NCI-H460 (cell line): ENCODE measurements around the gene PKNOX2. TPM values are rescaled to one million over a fixed set of nuclear protein-coding genes. Genes with fewer than 3 reads are reported as not detected.
A peak's percentile ranks its signal among the peaks of the same experiment; 100 is the strongest.

Experiments
- DNase-seq: peaks from one replicate; pipeline ENCODE4 v3.0.0-alpha.2; 2016; ENCODE audit warnings: low read depth; ENCODE audit errors: extremely low read depth
- total RNA-seq: library from RNA; depleted of rRNA; stranded (reverse); fragments of >200 nt; shearing (Covaris generic); gene quantifications from 2 replicates; pipeline ENCODE4 v1.2.3, GENCODE V29; 2014

PKNOX2 gene
- total RNA-seq, 1 experiment from 2014 or later = not detected

DNA sequence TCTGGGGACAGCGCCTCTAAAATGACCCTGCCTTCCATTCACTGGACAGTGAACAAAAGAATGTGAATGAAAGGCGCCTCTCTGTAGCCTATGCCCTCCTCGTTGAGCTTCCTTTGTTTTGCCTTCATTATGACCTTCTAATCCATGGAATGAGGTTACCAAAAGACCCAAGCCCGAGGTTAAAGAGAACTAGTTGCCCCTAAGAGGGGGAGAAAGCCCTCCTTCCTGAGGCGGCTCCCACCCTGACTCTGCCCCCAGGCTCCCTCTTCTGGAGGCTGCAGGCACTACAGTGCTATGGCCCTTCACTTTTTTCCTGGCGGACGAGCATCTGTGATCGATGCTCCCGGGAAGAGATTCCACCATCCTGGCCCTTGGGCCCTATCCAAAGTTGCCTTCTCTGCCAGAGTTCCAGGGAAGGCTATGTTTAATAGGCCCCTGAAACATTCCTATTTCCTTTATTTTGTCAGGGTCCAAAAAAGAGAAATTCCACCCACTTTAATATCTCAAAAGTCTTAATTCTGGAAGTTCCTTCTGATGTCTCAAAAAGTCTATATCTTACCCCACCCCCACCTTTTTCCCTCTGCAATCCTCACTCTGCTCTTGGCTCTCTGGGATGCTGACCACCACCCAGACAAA lies 184.2 kb downstream of the PKNOX2 start:
- DNase-seq = peak; percentile 20

DNA sequence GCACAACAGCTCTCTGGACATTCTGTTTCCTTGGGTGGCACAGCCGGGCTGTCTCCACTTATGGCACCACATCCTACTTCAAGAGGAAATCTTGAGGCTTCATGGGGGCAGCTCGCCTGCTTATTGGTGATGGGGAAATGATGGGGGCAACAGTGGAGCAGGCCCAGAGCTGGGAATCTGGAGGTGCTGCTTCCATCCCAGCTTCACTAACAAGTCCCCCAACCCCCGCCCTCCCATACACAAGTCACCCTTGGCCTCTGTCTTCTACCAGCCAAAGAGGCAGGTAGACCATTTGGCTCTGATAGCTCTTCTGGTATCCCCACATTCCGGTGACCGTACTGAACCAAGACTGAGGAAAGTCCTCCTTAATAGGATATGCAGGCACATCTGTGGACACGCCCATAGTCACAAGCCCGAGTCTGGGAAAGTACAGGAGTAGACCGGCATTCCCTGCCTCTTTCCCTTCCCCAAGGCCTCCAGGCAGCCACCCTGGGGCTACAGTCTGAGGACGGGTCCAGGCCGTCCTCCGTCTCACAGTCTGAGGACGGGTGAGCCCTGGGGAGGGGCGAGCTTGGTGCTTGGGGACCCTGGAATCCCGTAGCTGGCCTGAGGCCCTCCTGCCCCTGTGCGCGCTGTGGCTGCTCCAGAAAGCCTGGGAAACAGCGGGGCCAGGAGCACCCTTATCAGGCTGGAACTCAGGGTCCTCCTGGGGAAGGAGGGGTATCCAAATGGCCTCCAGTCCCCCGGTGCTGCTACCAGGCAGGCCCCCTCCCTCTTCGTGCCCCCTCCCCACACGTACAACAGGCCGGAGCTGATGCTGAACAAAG lies 185.9 kb downstream of the PKNOX2 start:
- no peak for DNase-seq

DNA sequence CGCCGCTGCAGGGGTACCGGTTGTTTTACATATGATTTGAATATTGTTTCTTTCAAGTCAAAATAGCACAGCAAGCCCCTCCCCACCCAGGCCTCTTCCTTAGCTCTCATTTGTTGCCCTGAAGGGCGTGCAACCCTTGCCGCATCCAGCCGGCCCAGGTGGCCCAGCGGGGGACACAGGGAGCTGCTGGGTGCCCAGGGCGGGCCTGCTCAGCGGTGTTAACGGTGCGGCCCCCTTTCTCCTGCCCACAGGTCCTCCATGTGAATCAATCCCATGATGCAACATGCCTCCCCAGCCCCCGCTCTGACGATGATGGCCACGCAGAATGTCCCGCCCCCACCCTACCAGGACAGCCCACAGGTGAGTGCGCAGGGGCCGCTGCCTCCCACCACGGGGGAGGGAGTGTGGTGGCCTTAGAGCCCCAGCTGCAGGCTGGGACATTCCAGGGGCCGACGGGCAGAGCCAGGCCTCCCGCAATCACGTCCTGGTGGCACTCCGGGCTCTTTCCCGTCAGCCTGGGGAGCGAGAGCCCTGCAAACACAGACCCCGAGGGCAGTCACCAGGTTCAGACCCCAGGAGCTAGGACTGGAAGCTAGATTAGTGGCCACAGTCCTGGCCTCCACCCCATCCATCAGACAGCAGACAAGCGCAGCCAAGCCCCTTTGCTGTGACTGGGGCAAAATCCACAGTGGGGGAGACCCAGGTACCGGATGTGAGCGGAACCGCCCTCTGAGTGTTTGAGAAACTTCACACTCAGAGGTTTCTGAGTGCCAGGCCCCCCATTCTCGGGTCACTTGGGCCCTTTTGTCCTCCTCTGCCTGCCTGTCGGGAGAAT lies 186.7 kb downstream of the PKNOX2 start:
- no peak for DNase-seq

DNA sequence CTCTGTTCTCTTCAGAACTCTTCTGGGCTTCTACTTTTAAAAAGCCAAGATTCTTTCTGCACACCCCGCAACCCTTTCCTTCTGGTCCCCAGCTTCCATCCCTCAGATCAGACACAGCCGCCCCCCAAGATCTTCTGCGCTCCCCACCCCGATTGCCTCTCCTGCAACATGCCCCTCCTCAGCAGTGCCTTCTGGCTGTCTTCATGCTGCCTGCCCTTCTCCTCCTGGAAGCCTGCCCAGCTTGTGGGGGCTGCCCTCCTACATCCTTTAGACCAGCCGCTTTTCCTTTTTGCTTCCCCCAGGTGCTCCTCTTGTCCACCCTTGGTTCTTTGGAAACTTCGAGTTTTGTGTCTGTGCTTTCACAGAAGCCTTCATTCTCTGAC lies 187.3 kb downstream of the PKNOX2 start:
- no peak for DNase-seq

DNA sequence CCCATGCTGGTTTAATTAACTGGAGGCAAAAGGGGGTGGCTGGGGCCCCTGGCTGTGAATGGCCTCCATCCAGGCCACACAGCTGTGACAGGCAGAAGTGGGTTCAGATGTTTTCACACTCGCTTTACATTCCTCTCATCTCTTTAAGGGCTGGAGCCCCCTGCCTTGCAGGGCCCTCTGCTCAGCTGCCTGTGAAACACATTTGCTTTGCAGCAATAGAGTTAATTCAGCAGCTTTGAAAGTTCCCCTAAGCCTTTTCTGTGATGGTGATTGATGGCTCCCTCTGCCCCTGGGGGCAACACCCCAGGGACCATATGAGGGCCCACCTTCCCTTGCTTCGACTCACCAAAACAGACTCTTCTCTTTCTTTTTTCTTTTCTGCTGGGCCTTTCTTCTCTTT lies 192.2 kb downstream of the PKNOX2 start:
- no peak for DNase-seq

DNA sequence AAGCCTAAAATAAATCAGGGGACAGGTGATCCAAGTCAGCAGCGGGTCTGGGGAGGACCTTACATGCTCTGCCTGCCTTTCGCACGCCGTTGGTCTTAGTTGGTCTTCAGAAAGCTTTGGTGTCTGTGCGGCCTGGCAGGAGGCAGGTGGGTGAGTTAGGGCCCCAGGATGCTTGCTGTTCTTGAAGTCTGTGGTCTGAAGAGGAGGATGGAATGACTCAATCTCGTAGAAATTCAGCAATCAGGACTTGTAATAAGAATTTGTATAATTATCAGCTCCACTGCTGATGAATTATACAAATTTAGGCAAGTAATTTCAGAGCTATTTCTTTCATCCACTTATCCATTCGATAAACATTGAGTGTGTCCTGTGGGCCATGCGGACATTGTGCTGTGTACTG lies 193.0 kb downstream of the PKNOX2 start:
- DNase-seq = no peak

DNA sequence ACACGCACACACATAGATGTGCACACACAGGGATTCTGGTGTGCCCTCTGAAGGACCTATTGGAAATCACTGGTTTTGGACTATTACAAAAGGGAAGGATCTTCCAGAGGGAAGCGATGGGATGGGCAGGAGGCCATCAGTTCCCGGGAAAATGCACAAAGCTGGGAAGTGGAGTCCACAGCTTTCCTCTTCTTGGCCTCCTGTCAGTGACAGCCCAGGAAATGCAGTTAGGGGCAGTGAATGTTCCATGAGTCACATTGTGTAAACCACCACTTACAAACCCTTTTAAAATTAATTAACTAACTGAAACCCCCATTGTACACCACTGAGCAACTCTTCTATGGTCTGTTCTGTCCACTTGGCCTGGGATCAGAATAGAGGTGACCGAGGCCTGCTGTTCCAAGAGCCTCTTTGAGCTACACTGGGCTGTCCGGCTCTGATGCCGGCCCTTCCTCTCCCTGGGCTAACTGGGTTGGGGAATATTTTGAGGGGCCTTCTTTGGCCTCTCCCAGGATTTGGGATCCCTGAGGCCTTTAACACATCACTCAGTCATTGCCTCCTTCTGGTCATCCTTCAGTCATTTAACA lies 193.8 kb downstream of the PKNOX2 start:
- DNase-seq = no peak

DNA sequence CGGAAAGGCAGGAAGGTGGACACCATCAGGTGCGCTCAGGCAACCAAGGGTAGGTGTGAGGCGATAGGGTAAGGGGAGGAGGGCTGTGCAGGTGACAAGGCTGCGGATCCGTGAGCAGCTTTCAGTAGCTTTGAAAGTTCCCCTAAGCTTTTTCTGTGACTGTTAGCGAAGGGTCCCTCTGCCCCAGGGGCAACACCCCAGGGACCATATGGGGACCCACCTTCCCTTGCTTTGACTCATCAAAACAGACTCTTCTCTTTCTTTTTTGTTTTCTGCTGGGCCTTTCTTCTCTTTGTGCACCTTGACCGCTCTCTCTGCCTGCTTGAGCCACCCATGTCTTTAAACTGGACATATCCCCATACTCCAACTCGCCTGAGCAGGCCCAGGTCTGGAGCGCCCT lies 194.6 kb downstream of the PKNOX2 start:
- DNase-seq = no peak

DNA sequence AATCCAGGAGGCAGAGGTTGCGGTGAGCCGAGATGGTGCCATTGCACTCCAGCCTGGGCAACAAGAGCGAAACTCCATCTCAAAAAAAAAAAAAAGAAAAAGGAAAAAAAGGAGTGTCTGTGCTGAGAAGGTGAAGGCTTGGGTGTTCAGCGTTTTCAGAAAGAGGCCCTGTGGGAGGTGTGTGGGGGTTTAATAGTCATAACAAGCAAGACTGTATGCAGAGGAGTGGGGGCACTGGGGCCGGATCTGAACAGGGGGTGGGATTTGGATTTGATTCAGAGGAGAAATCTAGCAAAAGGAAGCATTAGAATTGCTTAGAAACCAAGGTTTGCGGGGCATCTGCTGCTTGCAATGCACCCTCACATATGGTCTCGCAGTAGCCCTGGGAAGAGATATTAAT lies 195.5 kb downstream of the PKNOX2 start:
- no peak for DNase-seq

DNA sequence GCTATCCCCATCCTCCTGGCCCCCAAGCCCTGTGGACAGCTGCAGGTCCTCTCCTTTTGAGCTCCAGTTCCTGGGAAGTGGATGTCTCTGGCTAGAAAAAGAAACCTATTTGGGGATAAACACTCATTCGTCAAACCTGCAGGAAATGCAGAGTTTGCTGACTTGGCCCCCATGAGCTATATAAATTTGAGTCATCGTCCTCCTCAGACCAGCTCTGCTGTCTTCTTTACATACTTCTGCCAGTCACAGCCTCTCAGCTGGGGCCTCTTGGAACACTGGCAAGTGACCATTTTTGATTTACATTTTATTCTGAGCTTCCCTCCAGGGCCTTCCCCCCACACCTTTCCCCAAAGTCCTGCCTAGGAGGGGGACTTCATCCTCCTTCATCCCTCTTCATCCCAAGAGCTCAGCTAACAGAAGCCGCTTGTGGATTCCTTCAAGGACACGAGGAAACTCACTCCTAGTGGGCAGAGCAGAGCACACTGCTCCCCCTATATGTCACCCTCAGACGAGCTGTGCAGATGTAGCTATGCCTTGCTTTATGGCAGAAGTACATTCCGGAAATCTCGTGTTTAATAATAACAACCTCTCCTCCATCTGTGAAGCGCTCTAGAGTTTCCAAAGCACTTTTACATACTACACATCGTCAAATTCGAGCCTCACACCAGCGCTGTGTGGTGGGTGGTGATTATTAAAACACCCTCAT lies 199.7 kb downstream of the PKNOX2 start:
- DNase-seq = no peak

DNA sequence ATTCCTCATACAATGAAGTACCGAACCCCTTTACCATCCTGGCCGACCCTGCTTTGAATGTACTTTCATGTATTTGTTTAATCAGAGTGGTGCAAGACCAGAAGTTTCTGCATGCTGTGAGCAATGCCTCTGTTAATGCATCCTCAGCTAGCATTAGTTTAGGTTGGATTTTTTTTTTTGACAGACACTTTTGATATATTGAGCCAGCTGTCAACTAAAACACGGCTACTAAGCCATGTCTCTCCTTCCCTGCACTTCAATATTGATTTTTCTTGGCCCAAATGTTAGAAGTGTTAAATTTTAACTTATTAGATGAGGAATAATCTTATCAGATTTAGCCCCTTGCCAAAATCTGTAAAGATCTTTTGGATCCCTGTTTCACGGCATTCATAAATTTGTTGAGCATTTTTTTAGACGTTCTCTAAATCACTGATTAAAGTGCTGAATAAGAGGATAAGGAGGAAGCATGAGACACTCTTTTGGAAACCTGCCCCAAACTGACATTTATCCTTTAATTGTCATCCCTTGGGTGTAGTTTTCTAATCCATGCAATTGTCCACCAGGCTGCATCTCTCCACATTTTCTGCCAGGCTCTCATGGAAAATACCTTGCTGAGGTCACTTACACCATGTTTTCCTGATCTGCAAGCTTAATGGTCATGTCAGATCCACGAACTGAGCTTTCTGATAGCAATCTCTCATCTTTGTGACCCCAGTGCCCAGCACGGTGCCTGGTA lies 200.8 kb downstream of the PKNOX2 start:
- no peak for DNase-seq

DNA sequence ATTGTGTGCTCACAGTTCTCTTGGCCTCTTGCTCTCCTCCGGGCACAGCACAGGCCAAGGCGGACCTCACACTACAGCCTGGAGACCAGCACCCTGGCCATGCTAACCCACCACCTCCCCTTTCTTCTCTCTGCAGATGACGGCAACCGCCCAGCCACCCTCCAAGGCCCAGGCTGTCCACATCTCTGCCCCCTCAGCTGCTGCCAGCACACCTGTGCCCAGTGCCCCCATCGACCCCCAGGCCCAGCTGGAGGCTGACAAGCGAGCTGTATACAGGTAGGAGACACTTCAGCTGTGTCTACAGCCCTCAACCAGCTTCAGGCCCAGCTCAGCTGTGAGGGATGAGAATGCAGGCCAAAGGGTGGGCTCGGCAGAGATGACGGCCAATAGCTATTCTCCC lies 203.2 kb downstream of the PKNOX2 start:
- DNase-seq = no peak

DNA sequence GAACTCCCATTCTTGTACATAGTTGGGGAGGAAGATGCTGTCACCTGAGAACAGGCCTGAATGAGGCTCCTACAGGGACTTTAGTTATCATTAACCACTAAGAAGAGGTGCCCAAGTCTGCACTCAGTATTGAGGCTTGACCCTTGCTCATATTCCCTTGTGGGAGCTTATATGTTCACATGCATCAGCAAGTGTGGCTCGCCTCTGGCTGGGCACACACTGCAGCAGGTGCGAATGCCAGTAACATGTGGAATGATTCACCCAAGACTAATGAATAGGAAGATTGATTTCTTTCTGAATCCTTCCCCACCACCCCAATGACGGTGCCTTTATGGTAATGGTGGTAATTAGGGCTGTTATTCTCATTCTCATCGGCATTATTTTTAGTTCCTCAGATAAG lies 204.2 kb downstream of the PKNOX2 start:
- DNase-seq = no peak

DNA sequence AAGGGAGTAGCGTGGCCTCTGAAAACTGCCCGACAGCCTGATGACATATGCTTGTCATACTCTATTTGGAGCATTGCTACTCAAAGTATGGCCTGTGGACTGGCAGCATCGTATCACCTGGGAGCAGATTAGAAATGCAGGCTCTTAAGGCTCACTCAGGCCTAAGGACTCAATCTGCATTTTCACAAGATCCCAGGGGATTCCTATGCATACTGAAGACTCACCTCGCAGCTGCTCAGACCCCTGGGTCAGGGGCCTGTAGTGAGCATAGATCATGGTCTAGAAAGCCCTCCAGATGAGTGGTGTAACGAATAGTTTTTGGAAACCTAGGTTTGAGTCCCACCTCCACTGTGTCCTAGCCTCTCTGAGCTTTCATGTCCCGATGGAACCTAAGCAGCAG lies 205.3 kb downstream of the PKNOX2 start:
- DNase-seq = no peak

DNA sequence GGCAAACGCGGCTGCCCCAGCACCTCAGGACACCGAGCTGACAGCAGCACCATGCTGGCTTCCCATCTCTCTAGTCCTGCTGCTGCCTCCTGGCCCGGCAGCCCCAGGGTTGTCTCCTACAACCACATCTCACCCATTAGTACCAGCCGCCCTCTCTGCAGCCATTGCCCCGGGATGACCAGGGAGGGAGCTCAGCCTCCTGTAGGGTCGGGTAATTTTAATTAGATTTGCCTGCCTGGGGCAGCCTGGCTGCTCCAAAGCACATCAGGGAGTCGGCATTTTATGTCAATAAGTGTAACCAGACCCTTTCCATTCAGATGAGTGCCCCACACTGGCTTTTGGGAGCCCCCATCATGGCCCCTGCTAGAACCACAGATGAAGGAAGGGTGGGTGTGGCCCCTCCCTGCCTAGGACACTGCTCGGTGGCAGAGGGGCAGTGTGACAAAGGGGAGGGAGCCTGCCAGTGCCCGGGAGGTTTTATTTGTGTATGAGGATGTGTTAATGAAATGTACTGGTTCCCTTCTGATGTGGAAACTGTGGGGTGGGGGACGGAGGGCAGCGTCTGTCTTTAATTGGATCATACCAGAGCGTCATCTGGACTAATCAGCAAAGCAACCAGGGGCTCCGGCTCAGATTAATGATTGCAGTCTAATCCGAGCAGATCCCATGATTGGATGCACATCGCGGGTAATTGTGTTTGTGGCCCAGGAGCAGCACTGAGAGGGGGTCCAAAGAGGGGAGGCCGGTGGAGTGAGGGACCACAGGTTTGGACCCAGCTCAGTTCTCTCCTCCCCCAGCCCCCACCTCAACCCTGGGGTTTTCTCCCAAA lies 206.2 kb downstream of the PKNOX2 start:
- no peak for DNase-seq

DNA sequence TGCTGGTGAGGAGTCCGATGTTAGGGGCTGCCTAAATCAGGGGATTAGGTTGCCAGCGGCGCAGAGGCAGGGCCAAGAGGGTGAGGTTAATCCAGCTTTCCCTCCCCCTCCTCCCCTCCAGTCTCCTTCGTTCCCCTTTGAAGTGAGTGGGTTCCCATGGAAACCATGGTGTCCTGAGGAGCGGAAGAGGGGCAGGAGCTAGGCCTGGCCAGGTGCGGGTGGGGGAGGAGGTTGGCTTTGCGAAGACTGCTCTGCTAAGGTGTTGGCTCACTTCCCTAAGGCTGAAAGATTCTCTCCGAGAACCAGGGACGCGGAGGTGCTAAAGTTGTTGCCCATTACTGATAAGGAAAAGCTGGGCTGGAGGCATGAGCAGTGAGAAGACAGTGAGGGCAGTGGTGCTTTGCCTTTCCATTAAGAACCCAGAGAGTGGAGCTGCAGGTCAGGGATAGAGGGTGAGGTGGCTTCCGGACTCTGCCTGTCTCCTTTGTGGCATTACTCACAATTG lies 206.9 kb downstream of the PKNOX2 start:
- DNase-seq = no peak

DNA sequence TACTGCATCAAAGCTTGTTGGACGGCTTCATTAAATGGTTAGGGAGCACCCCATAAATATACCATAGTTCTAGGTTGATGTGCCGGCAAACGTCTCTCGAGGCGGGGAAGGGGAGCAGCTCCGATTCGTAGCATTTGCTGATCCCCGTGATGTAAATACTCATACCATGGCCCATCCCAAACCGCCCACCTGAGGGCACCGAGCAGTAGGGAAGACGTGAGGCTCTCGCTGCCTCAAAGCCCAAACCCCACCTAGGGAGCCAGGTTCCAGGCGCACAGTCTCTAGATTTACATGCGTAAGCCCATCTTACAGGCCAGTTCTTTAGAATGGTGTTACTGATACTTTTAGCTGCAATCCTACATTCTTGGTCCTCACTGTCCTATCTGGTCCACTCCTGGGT lies 207.5 kb downstream of the PKNOX2 start:
- no peak for DNase-seq

DNA sequence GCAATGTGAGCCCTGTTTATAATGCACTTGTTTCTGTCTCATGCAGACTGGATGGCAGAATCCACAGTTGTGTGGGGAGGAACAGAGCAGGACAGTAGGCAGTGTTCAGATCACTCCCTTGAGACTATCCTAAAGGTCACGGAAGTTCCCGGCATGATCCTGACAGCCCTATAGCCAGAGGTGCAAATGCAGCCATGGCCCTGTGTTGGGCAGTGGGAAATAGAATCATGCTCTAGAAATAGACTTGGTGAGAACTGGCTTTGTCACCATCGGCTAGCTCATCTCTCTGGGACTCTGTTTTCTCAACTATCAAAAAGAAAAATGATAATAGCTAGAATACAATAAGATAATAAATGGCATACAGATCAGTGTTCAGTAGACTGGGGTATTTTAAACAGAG lies 208.4 kb downstream of the PKNOX2 start:
- DNase-seq = no peak
